HepG2 (cell line): Measurements from ENCODE around the gene HSP90AB1. TPM values are rescaled to one million over a fixed set of nuclear protein-coding genes. Genes with fewer than 3 reads are reported as not detected.
A peak's percentile ranks its signal among the peaks of the same experiment; 100 is the strongest.

ENCODE experiments used
- ATAC-seq: fragments of 200-7000 bp; cut with Tn5 transposase; 3 replicates; pipeline ENCODE4 v1.9.1; 2020; ENCODE audit warnings: mild to moderate bottlenecking, moderate library complexity
- BruUV-seq: library from RNA; stranded (reverse); fragments of 400-500 nt; replicated peaks from 2 replicates; lab custom pipeline; 2021; lab: Mats Ljungman, UMichigan
- CTCF ChIA-PET: fragments of 300-600 bp; formaldehyde crosslinking; extraction: SDS; loops from one replicate; lab custom pipeline; 2021; ENCODE audit warnings: low total read pairs, inconsistent platforms, low intra/inter-chr PET ratio; lab: Yijun Ruan, JAX
- POLR2A ChIA-PET: fragments of 350-600 bp; sonication (Branson Sonifier 250); formaldehyde crosslinking; loops from one replicate; lab custom pipeline; 2020; ENCODE audit warnings: antibody characterized with exemption, inconsistent platforms; lab: Yijun Ruan, JAX
- DNase-seq: peaks from one replicate; pipeline ENCODE4 v3.0.0-alpha.2; 2015; ENCODE audit warnings: low spot score
- FAIRE-seq: peaks from 3 replicates; lab custom pipeline; 2011; peaks lifted over from hg19 to GRCh38; lab: Jason Lieb, UNC
- H2AFZ ChIP-seq: one replicate; pipeline ENCODE4 v1.6.1; 2011; ENCODE audit warnings: low read length, inconsistent platforms
- H3K27ac ChIP-seq: fragments of 300-600 bp; 3 replicates; pipeline ENCODE4 v1.8.0; 2011; ENCODE audit warnings: mixed run types, mild to moderate bottlenecking, mixed read lengths, low read length, inconsistent platforms; ENCODE audit not compliant: insufficient read depth; ENCODE audit errors: extremely low read length
- H3K27me3 ChIP-seq, 2 experiments: fragments of 200-600 bp in 1 of 2; 2 replicates in 1 of 2; 3 replicates in 1 of 2; pipeline versions ENCODE4 v1.6.0 to v1.8.0; 2011; ENCODE audit warnings: low read length in 2 of 2, mild to moderate bottlenecking in 2 of 2, moderate library complexity in 2 of 2, inconsistent platforms in 1 of 2; ENCODE audit not compliant: insufficient read depth in 2 of 2, control insufficient read depth in 1 of 2
- H3K36me3 ChIP-seq, 2 experiments: fragments of 200-600 bp in 1 of 2; replicated peaks in 1 of 2; 2 replicates in 1 of 2; 3 replicates in 1 of 2; pipeline versions ENCODE4 v1.5.1 to v1.8.0; 2011; ENCODE audit warnings: low read length in 2 of 2, inconsistent platforms in 1 of 2; ENCODE audit not compliant: insufficient read depth in 2 of 2, control insufficient read depth in 1 of 2
- H3K4me1 ChIP-seq: 2 replicates; pipeline ENCODE4 v1.5.1; 2012; ENCODE audit warnings: low read length, inconsistent platforms; ENCODE audit not compliant: insufficient read depth
- H3K4me2 ChIP-seq: 2 replicates; pipeline ENCODE4 v1.6.0; 2011; ENCODE audit warnings: low read depth, low read length, inconsistent platforms
- H3K4me3 ChIP-seq, 3 experiments: fragments of 200-600 bp in 1 of 3; sonication (generic), shearing (Covaris generic) in 1 of 3; replicated peaks in 1 of 3; 2 replicates each; pipeline ENCODE4 v1.5.1; 2011 to 2016; ENCODE audit warnings: low read length in 3 of 3, inconsistent platforms in 2 of 3, low read depth in 2 of 3, mild to moderate bottlenecking in 2 of 3, control low read depth in 1 of 3, mixed read lengths in 1 of 3; ENCODE audit not compliant: insufficient read depth in 1 of 3
- H3K79me2 ChIP-seq: one replicate; pipeline ENCODE4 v1.6.1; 2011; ENCODE audit warnings: low read length, inconsistent platforms; ENCODE audit not compliant: insufficient read depth
- H3K9ac ChIP-seq: 2 replicates; pipeline ENCODE4 v1.6.0; 2011; ENCODE audit warnings: mild to moderate bottlenecking, low read depth, low read length, inconsistent platforms; ENCODE audit not compliant: insufficient read depth
- H3K9me3 ChIP-seq: 2 replicates; pipeline ENCODE4 v1.5.1; 2012; ENCODE audit warnings: mild to moderate bottlenecking, low read length
- H4K20me1 ChIP-seq: 2 replicates; pipeline ENCODE4 v1.6.0; 2011; ENCODE audit warnings: inconsistent platforms, mild to moderate bottlenecking, low read length, moderate library complexity; ENCODE audit not compliant: insufficient read depth
- MTF2 ChIP-seq: sonication (generic); formaldehyde crosslinking; IDR thresholded peaks from 2 replicates; pipeline ENCODE4 v1.5.0; 2020; ENCODE audit warnings: missing genetic modification reagents, borderline replicate concordance
- SCMH1 ChIP-seq: sonication (generic); formaldehyde crosslinking; IDR thresholded peaks from 2 replicates; pipeline ENCODE4 v1.9.0; 2021; ENCODE audit warnings: missing genetic modification reagents, mild to moderate bottlenecking, borderline replicate concordance
- ZNF513 ChIP-seq: sonication (generic); formaldehyde crosslinking; conservative IDR thresholded peaks from 2 replicates; pipeline ENCODE4 v1.5.0; 2020; ENCODE audit warnings: missing genetic modification reagents
- ZNF768 ChIP-seq: sonication (generic); formaldehyde crosslinking; IDR thresholded peaks from 2 replicates; pipeline ENCODE4 v1.4.0; 2020; ENCODE audit warnings: missing genetic modification reagents
- WGBS: methylation state at CpG from one replicate; pipeline ENCODE4 v1.1.6; 2017; ENCODE audit warnings: low lambda C conversion rate; 5-methylcytosine and 5-hydroxymethylcytosine counted together
- in situ Hi-C: cut with HindIII; loops from 2 replicates; pipeline ENCODE4 v1.10.0; 2017; ENCODE audit warnings: low pct_unique_long_range_greater_than_20kb; ENCODE audit not compliant: extremely low pct_ligation_motif_present
- intact Hi-C: fragments of 100-400 bp; cut with micrococcal nuclease; formaldehyde crosslinking; loops from one replicate; pipeline ENCODE4 v1.10.0; 2022; ENCODE audit not compliant: unreplicated experiment
- polyA plus RNA-seq, 8 experiments: library from polyadenylated mRNA; depleted of rRNA in 3 of 8; stranded (reverse) in 7 of 8; unstranded in 1 of 8; fragments of >200 nt; fragmentation: Illumina TruSeq in 4 of 8; extraction: Trizol in 4 of 8; gene quantifications; 2 replicates each; pipeline versions ENCODE4 v1.2.1 to v1.2.3, GENCODE V29; 2011 to 2016; ENCODE audit warnings: low read depth in 4 of 8, missing spikeins in 1 of 8, mixed read lengths in 1 of 8; ENCODE audit not compliant: insufficient read depth in 1 of 8
- total RNA-seq, 5 experiments: library from RNA; depleted of rRNA; stranded (reverse); fragments of >200 nt; fragmentation: Illumina TruSeq; extraction: Trizol; gene quantifications; 2 replicates each; pipeline ENCODE4 v1.2.3, GENCODE V29; 2016; ENCODE audit warnings: low read depth in 1 of 5
- TF ChIP-seq, protein P1 (sequence below), 2 experiments: sonication (generic) in 1 of 2; formaldehyde crosslinking in 1 of 2; IDR thresholded peaks; 2 replicates each; pipeline versions ENCODE4 v1.4.0 to v1.6.1; 2016 to 2020; ENCODE audit warnings: borderline replicate concordance in 1 of 2, low read depth in 1 of 2, mild to moderate bottlenecking in 1 of 2, missing genetic modification reagents in 1 of 2
- TF ChIP-seq, protein P2 (sequence below): sonication (generic); formaldehyde crosslinking; IDR thresholded peaks from 2 replicates; pipeline ENCODE4 v1.5.0; 2020; ENCODE audit warnings: missing genetic modification reagents

HSP90AB1 gene
- total and polyA plus RNA-seq, 2 of the 13 experiments (the other 11 are each of a cell fraction or from before 2014, with no cell fraction given) = 1,325 to 1,472 TPM

GRCh38 chr6:44214307-44214706 is 32.6 kb upstream of the HSP90AB1 start:
- TF ChIP-seq ZNF513 (no peak), ZNF768 (CRISPR knock-in tag) (peak; percentile 28; the same call in 1 of the 2 replicates)
- TF ChIP-seq, all 625 proteins: peak for 1
- 38% methylated on average over 6 of the region's 6 CpGs for WGBS
- intact Hi-C loops (no loop called here), in situ Hi-C loops (no loop called here)
- ChIA-PET CTCF (no interaction called here), POLR2A (interaction anchor here (0.9 to 1.5 kb wide), 2 partner anchors 9 to 32 kb away, joined by 3 read pairs; partner anchors contain the start of genes HSP90AB1 and SLC29A1)
- BruUV-seq = no TSS peak
- FAIRE-seq (no peak), DNase-seq (no peak), ATAC-seq (no peak)
- peaks cover 45% of the 10 kb centered on the region for H3K4me1 ChIP-seq
- no peak overlapping the region for H3K27ac ChIP-seq
- H3K9ac ChIP-seq = no peak overlapping the region
- H3K79me2 ChIP-seq = no peaks in the 10 kb centered on the region
- H2AFZ ChIP-seq = no peak overlapping the region
- H3K4me3 ChIP-seq = no peak overlapping the region
- H4K20me1 ChIP-seq = no peaks in the 10 kb centered on the region
- H3K4me2 ChIP-seq = no peak overlapping the region
- H3K36me3 ChIP-seq = no peaks in the 10 kb centered on the region
- H3K27me3 ChIP-seq = peaks cover 0 to 26% of the 10 kb centered on the region in 2 experiments; a peak in 4 of 5 replicates
- no peaks in the 10 kb centered on the region for H3K9me3 ChIP-seq

DNA sequence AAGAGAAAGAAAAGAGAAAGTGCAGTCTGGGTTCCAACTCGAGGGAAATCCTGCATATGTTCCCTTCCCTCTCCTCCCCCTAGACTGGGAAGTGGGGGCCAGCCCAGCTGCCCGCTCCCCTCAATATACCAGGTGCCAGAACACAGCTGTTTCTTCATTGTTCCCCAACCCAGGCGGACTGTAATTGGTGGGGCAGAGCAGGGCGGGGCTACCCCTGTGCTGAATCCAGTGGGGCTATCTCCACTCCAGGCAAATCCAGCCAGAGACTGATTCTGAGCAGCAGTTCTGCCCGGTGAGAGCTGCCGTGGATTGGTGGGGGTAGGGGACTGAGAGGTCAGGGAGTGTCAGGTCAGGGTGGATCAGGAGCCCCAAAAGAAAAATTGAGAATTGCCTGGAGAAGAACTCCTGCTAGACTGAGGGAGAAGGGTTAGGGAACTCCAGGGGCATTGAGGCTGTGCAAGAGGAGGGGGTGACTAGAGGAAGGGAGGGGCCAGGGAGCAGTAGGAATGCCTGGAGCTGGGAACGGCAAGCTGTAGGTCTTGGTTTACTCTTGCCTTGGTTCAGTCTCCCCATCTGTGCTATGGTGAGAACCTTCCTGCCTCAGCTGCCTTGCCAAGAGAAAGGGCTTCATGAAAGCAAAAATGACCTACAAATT is 30.1 kb upstream of the HSP90AB1 start, which contains the start of gene MYMX:
Gene MYMX, plus strand, starts transcription at position 250 of the 655 bp plus-strand sequence. CDS start 546 bp downstream, outside the sequence.
- WGBS = under 1% methylated on average over 7 of the region's 7 CpGs
- no peaks in the 10 kb centered on the region for H3K79me2 ChIP-seq
- no peak within 1 kb of the TSS for H3K27ac ChIP-seq
- ChIA-PET CTCF (no interaction called here), POLR2A (interaction anchor here (0.6 to 1.2 kb wide), 3 partner anchors 21 to 24 kb away, joined by 3 to 5 read pairs (median 5); no protein-coding TSS in a partner anchor)
- no TSS peak for BruUV-seq
- H4K20me1 ChIP-seq = no peaks in the 10 kb centered on the region
- H3K9ac ChIP-seq = peak within 1 kb of the TSS; percentile 14; the same call in 1 of the 2 replicates
- FAIRE-seq (no peak), ATAC-seq (no peak), DNase-seq (no peak)
- peaks cover 63% of the 10 kb centered on the region for H3K4me1 ChIP-seq
- peaks cover 0 to 26% of the 10 kb centered on the region in 2 experiments; a peak in 4 of 5 replicates for H3K27me3 ChIP-seq
- intact Hi-C loops (no loop called here), in situ Hi-C loops (no loop called here)
- H3K9me3 ChIP-seq = no peaks in the 10 kb centered on the region
- no peak within 1 kb of the TSS for H2AFZ ChIP-seq
- H3K36me3 ChIP-seq = no peaks in the 10 kb centered on the region
- H3K4me2 ChIP-seq = peak within 1 kb of the TSS; percentile 82
- H3K4me3 ChIP-seq = peak within 1 kb of the TSS in 2 of 3 experiments; percentile 10 to 53; a peak in 3 of 6 replicates
- TF ChIP-seq, protein P1, sequence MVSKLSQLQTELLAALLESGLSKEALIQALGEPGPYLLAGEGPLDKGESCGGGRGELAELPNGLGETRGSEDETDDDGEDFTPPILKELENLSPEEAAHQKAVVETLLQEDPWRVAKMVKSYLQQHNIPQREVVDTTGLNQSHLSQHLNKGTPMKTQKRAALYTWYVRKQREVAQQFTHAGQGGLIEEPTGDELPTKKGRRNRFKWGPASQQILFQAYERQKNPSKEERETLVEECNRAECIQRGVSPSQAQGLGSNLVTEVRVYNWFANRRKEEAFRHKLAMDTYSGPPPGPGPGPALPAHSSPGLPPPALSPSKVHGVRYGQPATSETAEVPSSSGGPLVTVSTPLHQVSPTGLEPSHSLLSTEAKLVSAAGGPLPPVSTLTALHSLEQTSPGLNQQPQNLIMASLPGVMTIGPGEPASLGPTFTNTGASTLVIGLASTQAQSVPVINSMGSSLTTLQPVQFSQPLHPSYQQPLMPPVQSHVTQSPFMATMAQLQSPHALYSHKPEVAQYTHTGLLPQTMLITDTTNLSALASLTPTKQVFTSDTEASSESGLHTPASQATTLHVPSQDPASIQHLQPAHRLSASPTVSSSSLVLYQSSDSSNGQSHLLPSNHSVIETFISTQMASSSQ (IDR thresholded peaks at IDR 0.05; ENCODE audit: low read depth) = no peak
- TF ChIP-seq, protein P1 (CRISPR knock-in tag; IDR thresholded peaks at IDR 0.05; ENCODE audit: borderline replicate concordance) = no peak
- no peak for TF ChIP-seq SCMH1
- no peak; the same call in 1 of the 2 replicates for TF ChIP-seq MTF2 (CRISPR knock-in tag)
- TF ChIP-seq, protein P2, sequence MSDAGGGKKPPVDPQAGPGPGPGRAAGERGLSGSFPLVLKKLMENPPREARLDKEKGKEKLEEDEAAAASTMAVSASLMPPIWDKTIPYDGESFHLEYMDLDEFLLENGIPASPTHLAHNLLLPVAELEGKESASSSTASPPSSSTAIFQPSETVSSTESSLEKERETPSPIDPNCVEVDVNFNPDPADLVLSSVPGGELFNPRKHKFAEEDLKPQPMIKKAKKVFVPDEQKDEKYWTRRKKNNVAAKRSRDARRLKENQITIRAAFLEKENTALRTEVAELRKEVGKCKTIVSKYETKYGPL (CRISPR knock-in tag) = no peak
